Prostate gland (tissue), 2 donors: ENCODE measurements around the gene ADD3.
A peak's percentile ranks its signal among the peaks of the same experiment; 100 is the strongest.
"Not testable (repeated sequence)": the region's sequence is repeated elsewhere in the genome, so short reads cannot be mapped to it uniquely, and the experiment has no call there.

ENCODE experiments used
- POLR2A ChIP-seq: fragments of 450-650 bp; IDR thresholded peaks from one replicate; pipeline ENCODE4 v1.6.1; 2016; ENCODE audit warnings: antibody characterized with exemption, mild to moderate bottlenecking
- POLR2AphosphoS5 ChIP-seq: sonication (generic); formaldehyde crosslinking; IDR thresholded peaks from one replicate; pipeline ENCODE4 v1.6.1; 2017; ENCODE audit warnings: antibody characterized with exemption
- TF ChIP-seq, protein P1 (sequence below), 4 experiments: fragments of 200-600 bp in 2 of 4; fragments of 450-650 bp in 2 of 4; sonication (generic) in 2 of 4; IDR thresholded peaks; 1 replicate in 3 of 4; 2 replicates in 1 of 4; pipeline ENCODE4 v1.5.1; 2016 to 2019; ENCODE audit warnings: antibody characterized with exemption in 4 of 4, mild to moderate bottlenecking in 2 of 4, moderate library complexity in 2 of 4

DNA sequence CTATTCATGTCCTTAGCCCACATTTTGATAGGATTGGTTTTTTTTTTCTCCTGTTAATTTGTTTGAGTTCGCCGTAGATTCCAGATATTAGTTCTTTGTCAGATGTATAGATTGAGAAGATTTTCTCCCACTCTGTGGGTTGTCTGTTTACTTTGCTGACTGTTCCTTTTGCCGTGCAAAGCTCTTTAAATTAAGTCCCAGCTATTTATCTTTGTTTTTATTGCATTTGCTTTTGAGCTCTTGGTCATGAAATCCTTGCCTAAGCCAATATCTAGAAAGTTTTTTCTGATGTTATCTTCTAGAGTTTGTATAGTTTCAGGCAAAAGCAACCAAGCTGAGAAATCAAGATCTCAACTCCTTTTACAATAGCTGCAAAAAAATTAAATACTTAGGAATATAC, 22.0 kb upstream of the ADD3 start:
- TF ChIP-seq, protein P1, sequence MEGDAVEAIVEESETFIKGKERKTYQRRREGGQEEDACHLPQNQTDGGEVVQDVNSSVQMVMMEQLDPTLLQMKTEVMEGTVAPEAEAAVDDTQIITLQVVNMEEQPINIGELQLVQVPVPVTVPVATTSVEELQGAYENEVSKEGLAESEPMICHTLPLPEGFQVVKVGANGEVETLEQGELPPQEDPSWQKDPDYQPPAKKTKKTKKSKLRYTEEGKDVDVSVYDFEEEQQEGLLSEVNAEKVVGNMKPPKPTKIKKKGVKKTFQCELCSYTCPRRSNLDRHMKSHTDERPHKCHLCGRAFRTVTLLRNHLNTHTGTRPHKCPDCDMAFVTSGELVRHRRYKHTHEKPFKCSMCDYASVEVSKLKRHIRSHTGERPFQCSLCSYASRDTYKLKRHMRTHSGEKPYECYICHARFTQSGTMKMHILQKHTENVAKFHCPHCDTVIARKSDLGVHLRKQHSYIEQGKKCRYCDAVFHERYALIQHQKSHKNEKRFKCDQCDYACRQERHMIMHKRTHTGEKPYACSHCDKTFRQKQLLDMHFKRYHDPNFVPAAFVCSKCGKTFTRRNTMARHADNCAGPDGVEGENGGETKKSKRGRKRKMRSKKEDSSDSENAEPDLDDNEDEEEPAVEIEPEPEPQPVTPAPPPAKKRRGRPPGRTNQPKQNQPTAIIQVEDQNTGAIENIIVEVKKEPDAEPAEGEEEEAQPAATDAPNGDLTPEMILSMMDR (IDR thresholded peaks at IDR 0.05): not testable (repeated sequence)
- peak; percentile 30 for TF ChIP-seq POLR2AphosphoS5
- TF ChIP-seq POLR2A: not testable (repeated sequence)
